ENCODE measurements around the gene PRDM12.

Gene PRDM12

GRCh38 chr9:130664251-130665028 is at the start of gene PRDM12:
Gene PRDM12 (plus strand): TSS chr9:130664594. CDS start chr9:130664654, 60 bp downstream.
- Histone ChIP-seq H3K9ac (ENCODE audit: low read length in 2 of 2) (no peak within 1 kb of the TSS), H3K36me3 (ENCODE audit: control insufficient read depth in 2 of 2, insufficient read depth in 2 of 2, low read length in 2 of 2) (no peaks in the 10 kb centered on the region), H3K4me1 (ENCODE audit: control insufficient read depth, insufficient read depth, low read length) (peaks cover 55% of the 10 kb centered on the region), H3K27ac (ENCODE audit: low read length) (no peak within 1 kb of the TSS), H3K9me3 (ENCODE audit: control insufficient read depth in 2 of 2, low read length in 2 of 2) (no peaks in the 10 kb centered on the region), H3K4me3 (ENCODE audit: low read length in 2 of 2) (peak within 1 kb of the TSS in 1 of 2 donors; percentile 55), H3K27me3 (ENCODE audit: control insufficient read depth in 1 of 2, insufficient read depth in 2 of 2, low read length in 2 of 2) (peaks cover 56 to 87% of the 10 kb centered on the region in 2 donors)

DNA sequence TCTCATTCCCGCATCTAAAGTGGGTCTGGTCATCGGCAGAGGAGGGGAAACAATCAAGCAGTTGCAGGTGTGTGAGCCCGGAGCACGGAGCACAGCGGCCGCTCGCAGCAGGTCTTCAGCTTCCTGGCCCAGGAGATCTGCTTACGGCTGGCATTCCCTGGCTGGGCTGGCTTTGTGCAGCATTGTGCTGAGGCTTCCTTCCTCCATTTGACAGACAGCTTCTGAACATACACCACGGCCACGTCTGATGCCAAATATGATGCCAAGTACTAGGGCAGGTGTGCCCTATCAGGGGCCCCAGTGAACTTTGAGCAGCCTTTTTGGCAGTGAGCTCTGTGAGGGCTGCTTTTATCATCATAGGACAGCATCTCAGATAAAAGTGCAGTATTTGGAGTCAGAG is 47.9 kb upstream of the PRDM12 start:
- Histone ChIP-seq H3K4me3 (ENCODE audit: low read length in 2 of 2) (no peak overlapping the region), H3K4me1 (ENCODE audit: control insufficient read depth, insufficient read depth, low read length) (no peaks in the 10 kb centered on the region), H3K9me3 (ENCODE audit: control insufficient read depth in 2 of 2, low read length in 2 of 2) (no peaks in the 10 kb centered on the region), H3K27ac (ENCODE audit: low read length) (no peak overlapping the region), H3K9ac (ENCODE audit: low read length in 2 of 2) (no peak overlapping the region), H3K27me3 (ENCODE audit: control insufficient read depth in 1 of 2, insufficient read depth in 2 of 2, low read length in 2 of 2) (no peaks in the 10 kb centered on the region), H3K36me3 (ENCODE audit: control insufficient read depth in 2 of 2, insufficient read depth in 2 of 2, low read length in 2 of 2) (peaks cover 82 to 85% of the 10 kb centered on the region in 2 donors)

- no peaks in the 10 kb centered on the region for H3K9me3 ChIP-seq (ENCODE audit: control insufficient read depth in 2 of 2, low read length in 2 of 2)
- H3K27me3 ChIP-seq (ENCODE audit: control insufficient read depth in 1 of 2, insufficient read depth in 2 of 2, low read length in 2 of 2), result no peaks in the 10 kb centered on the region
- H3K36me3 ChIP-seq (ENCODE audit: control insufficient read depth in 2 of 2, insufficient read depth in 2 of 2, low read length in 2 of 2), result peaks cover 63 to 71% of the 10 kb centered on the region in 2 donors
- no peak overlapping the region for H3K4me3 ChIP-seq (ENCODE audit: low read length in 2 of 2)
- H3K4me1 ChIP-seq (ENCODE audit: control insufficient read depth, insufficient read depth, low read length), result no peaks in the 10 kb centered on the region
- no peak overlapping the region for H3K9ac ChIP-seq (ENCODE audit: low read length in 2 of 2)
- no peak overlapping the region for H3K27ac ChIP-seq (ENCODE audit: low read length)
Measured at GRCh38 chr9:130623466-130623865, 40.9 kb upstream of the PRDM12 start.

DNA sequence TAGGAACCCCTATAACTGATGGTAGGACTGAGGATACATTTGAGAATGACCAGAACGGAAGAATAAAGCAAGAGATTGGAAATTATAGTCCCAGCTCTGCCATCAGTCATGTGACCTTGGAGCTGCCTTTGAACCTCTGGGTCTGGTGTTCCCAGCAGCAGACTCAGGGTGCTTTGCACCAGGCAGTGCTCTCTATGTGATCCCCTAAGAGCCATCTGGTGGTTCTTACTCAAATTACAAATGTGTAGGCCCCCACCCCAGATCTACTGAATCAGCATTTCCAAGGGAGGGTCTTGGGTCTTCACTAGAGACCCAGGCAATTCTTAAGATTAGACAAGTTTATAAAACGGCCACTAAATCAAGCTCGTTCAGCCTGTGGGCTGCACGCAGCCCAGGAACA is 40.2 kb upstream of the PRDM12 start:
- H3K4me1 ChIP-seq (ENCODE audit: control insufficient read depth, insufficient read depth, low read length), result no peaks in the 10 kb centered on the region
- H3K9me3 ChIP-seq (ENCODE audit: control insufficient read depth in 2 of 2, low read length in 2 of 2), result no peaks in the 10 kb centered on the region
- H3K4me3 ChIP-seq (ENCODE audit: low read length in 2 of 2), result no peak overlapping the region
- H3K27me3 ChIP-seq (ENCODE audit: control insufficient read depth in 1 of 2, insufficient read depth in 2 of 2, low read length in 2 of 2), result no peaks in the 10 kb centered on the region
- no peak overlapping the region for H3K9ac ChIP-seq (ENCODE audit: low read length in 2 of 2)
- peaks cover 59 to 67% of the 10 kb centered on the region in 2 donors for H3K36me3 ChIP-seq (ENCODE audit: control insufficient read depth in 2 of 2, insufficient read depth in 2 of 2, low read length in 2 of 2)
- H3K27ac ChIP-seq (ENCODE audit: low read length), result no peak overlapping the region

- no peaks in the 10 kb centered on the region for H3K4me1 ChIP-seq (ENCODE audit: control insufficient read depth, insufficient read depth, low read length)
- no peaks in the 10 kb centered on the region for H3K27me3 ChIP-seq (ENCODE audit: control insufficient read depth in 1 of 2, insufficient read depth in 2 of 2, low read length in 2 of 2)
- H3K4me3 ChIP-seq (ENCODE audit: low read length in 2 of 2), result no peak overlapping the region
- no peak overlapping the region for H3K9ac ChIP-seq (ENCODE audit: low read length in 2 of 2)
- H3K27ac ChIP-seq (ENCODE audit: low read length), result no peak overlapping the region
- H3K36me3 ChIP-seq (ENCODE audit: control insufficient read depth in 2 of 2, insufficient read depth in 2 of 2, low read length in 2 of 2), result peaks cover 50 to 68% of the 10 kb centered on the region in 2 donors
- no peaks in the 10 kb centered on the region for H3K9me3 ChIP-seq (ENCODE audit: control insufficient read depth in 2 of 2, low read length in 2 of 2)
Measured at GRCh38 chr9:130626249-130626996, 38.0 kb upstream of the PRDM12 start.

DNA sequence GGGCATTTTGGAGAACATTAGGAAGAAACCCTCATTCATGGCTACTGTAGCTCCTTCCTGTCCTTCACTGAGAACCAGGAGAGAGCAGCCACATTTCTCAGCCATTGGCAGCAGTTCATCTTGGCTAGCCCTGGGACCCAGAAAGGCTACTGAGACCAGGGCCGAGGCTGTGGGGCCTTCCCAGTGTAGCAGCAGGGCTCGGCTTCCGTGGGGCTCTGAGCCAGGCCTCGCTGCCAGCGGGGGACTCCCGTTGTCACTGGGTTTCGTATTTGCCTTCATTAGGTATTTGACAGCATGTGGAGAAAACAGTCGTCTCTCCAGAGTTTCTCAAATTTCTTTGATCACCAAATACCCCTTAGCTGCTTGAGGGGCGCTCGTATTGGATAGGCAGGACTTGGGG is 37.3 kb upstream of the PRDM12 start:
- peaks cover 56 to 72% of the 10 kb centered on the region in 2 donors for H3K36me3 ChIP-seq (ENCODE audit: control insufficient read depth in 2 of 2, insufficient read depth in 2 of 2, low read length in 2 of 2)
- H3K9ac ChIP-seq (ENCODE audit: low read length in 2 of 2), result no peak overlapping the region
- H3K27ac ChIP-seq (ENCODE audit: low read length), result no peak overlapping the region
- no peaks in the 10 kb centered on the region for H3K9me3 ChIP-seq (ENCODE audit: control insufficient read depth in 2 of 2, low read length in 2 of 2)
- no peaks in the 10 kb centered on the region for H3K4me1 ChIP-seq (ENCODE audit: control insufficient read depth, insufficient read depth, low read length)
- no peaks in the 10 kb centered on the region for H3K27me3 ChIP-seq (ENCODE audit: control insufficient read depth in 1 of 2, insufficient read depth in 2 of 2, low read length in 2 of 2)
- H3K4me3 ChIP-seq (ENCODE audit: low read length in 2 of 2), result no peak overlapping the region

DNA sequence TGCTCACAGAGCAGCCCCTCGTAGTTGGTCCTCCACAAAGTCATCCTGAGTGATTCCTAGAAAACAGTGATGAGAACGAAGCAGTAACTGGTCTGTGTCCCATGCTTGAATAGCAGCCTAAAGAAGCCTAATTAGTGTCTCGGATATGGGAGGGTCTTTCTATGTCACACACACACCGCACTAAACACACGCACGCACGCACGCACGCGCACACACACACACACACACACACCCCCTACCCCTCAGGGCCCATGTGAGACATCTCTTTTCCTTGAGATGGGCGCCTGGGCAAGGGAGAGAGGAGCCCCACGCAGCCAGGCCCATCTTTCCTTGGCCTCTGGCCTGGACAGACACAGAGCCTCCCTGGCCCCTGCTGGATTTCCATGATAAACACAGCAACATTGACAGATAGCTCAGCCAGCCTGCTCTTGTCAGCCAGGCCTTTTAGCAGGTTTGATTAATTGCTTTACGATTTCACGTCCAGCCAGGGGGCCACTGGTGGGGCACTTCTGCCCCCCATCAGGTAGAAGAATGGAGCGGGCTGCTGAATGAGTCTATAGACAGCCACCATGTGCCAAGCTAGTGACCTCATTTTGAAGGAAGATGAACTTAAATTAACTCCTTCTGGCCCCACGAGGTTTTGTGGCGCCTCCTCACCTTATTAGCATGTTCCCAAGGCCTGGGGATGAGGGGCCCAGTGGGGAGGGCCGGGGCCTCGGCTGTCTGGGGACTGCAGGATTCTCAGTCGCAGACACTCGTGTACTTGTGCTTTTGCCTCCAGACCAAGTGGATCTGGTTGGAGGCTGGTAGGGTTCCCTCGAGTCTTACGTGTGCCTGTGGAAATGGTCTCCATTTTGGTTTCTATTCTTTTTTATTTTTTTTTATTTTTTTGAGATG is 36.2 kb upstream of the PRDM12 start:
- H3K36me3 ChIP-seq (ENCODE audit: control insufficient read depth in 2 of 2, insufficient read depth in 2 of 2, low read length in 2 of 2), result peaks cover 63 to 80% of the 10 kb centered on the region in 2 donors
- H3K4me1 ChIP-seq (ENCODE audit: control insufficient read depth, insufficient read depth, low read length), result no peaks in the 10 kb centered on the region

GRCh38 chr9:130629443-130630070 is 34.8 kb upstream of the PRDM12 start:
- Histone ChIP-seq H3K4me3 (ENCODE audit: low read length in 2 of 2) (no peak overlapping the region), H3K4me1 (ENCODE audit: control insufficient read depth, insufficient read depth, low read length) (no peaks in the 10 kb centered on the region), H3K36me3 (ENCODE audit: control insufficient read depth in 2 of 2, insufficient read depth in 2 of 2, low read length in 2 of 2) (peaks cover 65 to 79% of the 10 kb centered on the region in 2 donors)

More for the DNA sequence above, 36.2 kb upstream of the PRDM12 start:
- Histone ChIP-seq H3K27me3 (ENCODE audit: control insufficient read depth in 1 of 2, insufficient read depth in 2 of 2, low read length in 2 of 2) (no peaks in the 10 kb centered on the region), H3K4me3 (ENCODE audit: low read length in 2 of 2) (no peak overlapping the region), H3K27ac (ENCODE audit: low read length) (no peak overlapping the region), H3K9ac (ENCODE audit: low read length in 2 of 2) (no peak overlapping the region), H3K9me3 (ENCODE audit: control insufficient read depth in 2 of 2, low read length in 2 of 2) (no peaks in the 10 kb centered on the region)

DNA sequence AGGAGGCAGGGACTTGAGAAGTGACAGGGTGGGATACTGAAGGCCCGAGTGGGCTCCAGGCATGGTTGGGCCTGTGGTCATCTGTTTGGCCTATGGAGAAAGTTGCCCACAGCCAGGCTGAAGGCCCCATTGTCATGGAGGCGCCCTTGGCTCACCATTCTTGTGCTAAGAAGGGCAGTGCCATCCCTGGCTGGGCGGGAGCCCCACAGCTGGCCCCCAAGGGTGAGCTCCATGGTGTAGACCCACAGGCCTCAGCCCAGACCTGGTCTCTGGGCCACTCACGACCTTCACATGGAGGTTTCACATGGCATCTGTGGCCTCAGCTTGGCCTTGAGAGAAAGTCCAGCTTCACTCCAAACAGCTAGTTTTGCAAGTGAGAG is 34.3 kb upstream of the PRDM12 start:
- H3K4me1 ChIP-seq (ENCODE audit: control insufficient read depth, insufficient read depth, low read length), result no peaks in the 10 kb centered on the region
- H3K4me3 ChIP-seq (ENCODE audit: low read length in 2 of 2), result no peak overlapping the region
- H3K36me3 ChIP-seq (ENCODE audit: control insufficient read depth in 2 of 2, insufficient read depth in 2 of 2, low read length in 2 of 2), result peaks cover 64 to 81% of the 10 kb centered on the region in 2 donors
- H3K9me3 ChIP-seq (ENCODE audit: control insufficient read depth in 2 of 2, low read length in 2 of 2), result no peaks in the 10 kb centered on the region
- H3K9ac ChIP-seq (ENCODE audit: low read length in 2 of 2), result no peak overlapping the region
- no peaks in the 10 kb centered on the region for H3K27me3 ChIP-seq (ENCODE audit: control insufficient read depth in 1 of 2, insufficient read depth in 2 of 2, low read length in 2 of 2)
- no peak overlapping the region for H3K27ac ChIP-seq (ENCODE audit: low read length)

More at GRCh38 chr9:130629443-130630070, 34.8 kb upstream of the PRDM12 start:
- no peak overlapping the region for H3K9ac ChIP-seq (ENCODE audit: low read length in 2 of 2)
- no peaks in the 10 kb centered on the region for H3K27me3 ChIP-seq (ENCODE audit: control insufficient read depth in 1 of 2, insufficient read depth in 2 of 2, low read length in 2 of 2)
- H3K9me3 ChIP-seq (ENCODE audit: control insufficient read depth in 2 of 2, low read length in 2 of 2), result no peaks in the 10 kb centered on the region
- no peak overlapping the region for H3K27ac ChIP-seq (ENCODE audit: low read length)

All from stomach smooth muscle (tissue), 2 donors.